ENCODE results near the gene EDN2. TPM values are rescaled to one million over a fixed set of nuclear protein-coding genes. Genes with fewer than 3 reads are reported as not detected.

Gene EDN2
- polyA plus RNA-seq, 2 donors: 6.9 to 32.1 TPM

- no peaks in the 10 kb centered on the region for H3K9me3 ChIP-seq (ENCODE audit: control insufficient read depth in 2 of 2, insufficient read depth in 1 of 2, low read depth in 1 of 2, low read length in 1 of 2)
- 53 to 61% methylated on average over 4 of the region's 4 CpGs for WGBS, 2 donors
- peaks cover 0 to 8% of the 10 kb centered on the region in 2 donors for H3K4me1 ChIP-seq (ENCODE audit: control insufficient read depth in 2 of 2, insufficient read depth in 2 of 2, low read length in 1 of 2)
- H3K36me3 ChIP-seq (ENCODE audit: control insufficient read depth in 2 of 2, insufficient read depth in 2 of 2, low read length in 1 of 2): no peaks in the 10 kb centered on the region
- no peaks in the 10 kb centered on the region for H3K27me3 ChIP-seq (ENCODE audit: control insufficient read depth in 1 of 2, insufficient read depth in 2 of 2, low read length in 2 of 2)
- no peak overlapping the region for H3K27ac ChIP-seq (ENCODE audit: low read depth in 2 of 2, low read length in 1 of 2)
- H3K4me3 ChIP-seq (ENCODE audit: low read depth in 1 of 2, low read length in 2 of 2): no peak overlapping the region
Observed at GRCh38 chr1:41461790-41462679, 22.4 kb downstream of the EDN2 start.

- Histone ChIP-seq H3K27ac (ENCODE audit: low read depth in 2 of 2, low read length in 1 of 2) (no peak overlapping the region), H3K4me3 (ENCODE audit: low read depth in 1 of 2, low read length in 2 of 2) (no peak overlapping the region), H3K4me1 (ENCODE audit: control insufficient read depth in 2 of 2, insufficient read depth in 2 of 2, low read length in 1 of 2) (no peaks in the 10 kb centered on the region), H3K27me3 (ENCODE audit: control insufficient read depth in 1 of 2, insufficient read depth in 2 of 2, low read length in 2 of 2) (no peaks in the 10 kb centered on the region), H3K36me3 (ENCODE audit: control insufficient read depth in 2 of 2, insufficient read depth in 2 of 2, low read length in 1 of 2) (no peaks in the 10 kb centered on the region), H3K9me3 (ENCODE audit: control insufficient read depth in 2 of 2, insufficient read depth in 1 of 2, low read depth in 1 of 2, low read length in 1 of 2) (no peaks in the 10 kb centered on the region)
- 78 to 83% methylated on average over 10 of the region's 10 CpGs for WGBS, 2 donors
Observed at GRCh38 chr1:41456847-41457540, 27.5 kb downstream of the EDN2 start.

DNA sequence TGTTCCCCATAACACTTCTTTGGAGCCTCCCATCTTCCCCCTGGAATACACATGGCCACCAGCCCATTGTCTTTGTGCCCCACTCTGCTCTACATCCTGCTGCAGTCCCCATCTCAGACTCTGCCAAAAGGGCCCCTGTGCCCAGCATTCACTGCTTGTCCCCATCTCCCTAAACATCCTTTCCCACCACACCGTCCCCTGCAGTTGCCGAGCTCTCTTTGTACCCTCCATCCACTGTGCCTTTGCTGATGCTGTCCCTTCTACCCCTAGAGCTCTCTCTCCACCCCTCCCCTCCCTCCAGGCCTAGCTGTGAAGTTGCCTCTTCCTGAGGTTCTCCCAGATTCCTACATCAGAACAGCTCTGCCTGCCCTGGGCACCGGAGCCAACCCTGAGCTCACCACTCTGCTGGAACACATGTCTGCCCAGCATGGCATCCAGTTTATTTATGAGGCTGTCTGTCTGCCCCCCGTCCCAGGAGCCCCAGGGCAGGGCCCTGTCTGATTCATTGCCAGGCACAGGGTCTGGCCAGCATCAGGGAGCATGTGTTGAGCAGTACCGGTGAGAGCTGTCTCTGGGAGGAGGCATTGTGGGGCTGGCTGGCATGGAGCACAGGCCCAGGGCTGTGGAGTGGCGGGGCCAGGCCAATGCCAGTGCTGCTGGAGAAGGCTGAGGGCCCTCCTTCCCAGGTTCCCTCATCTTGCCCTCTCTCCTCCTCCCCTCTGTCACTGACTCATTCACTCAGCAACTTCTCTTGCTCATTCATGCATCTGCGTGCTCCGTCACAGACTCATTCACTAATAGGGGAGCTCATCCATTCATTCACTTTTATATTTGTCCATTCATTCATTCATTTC is 28.8 kb downstream of the EDN2 start:
- Histone ChIP-seq H3K27ac (ENCODE audit: low read depth in 2 of 2, low read length in 1 of 2) (no peak overlapping the region), H3K4me1 (ENCODE audit: control insufficient read depth in 2 of 2, insufficient read depth in 2 of 2, low read length in 1 of 2) (no peaks in the 10 kb centered on the region), H3K36me3 (ENCODE audit: control insufficient read depth in 2 of 2, insufficient read depth in 2 of 2, low read length in 1 of 2) (no peaks in the 10 kb centered on the region), H3K27me3 (ENCODE audit: control insufficient read depth in 1 of 2, insufficient read depth in 2 of 2, low read length in 2 of 2) (no peaks in the 10 kb centered on the region), H3K4me3 (ENCODE audit: low read depth in 1 of 2, low read length in 2 of 2) (no peak overlapping the region), H3K9me3 (ENCODE audit: control insufficient read depth in 2 of 2, insufficient read depth in 1 of 2, low read depth in 1 of 2, low read length in 1 of 2) (no peaks in the 10 kb centered on the region)
- WGBS, 2 donors: 60 to 75% methylated on average over 8 of the region's 8 CpGs

DNA sequence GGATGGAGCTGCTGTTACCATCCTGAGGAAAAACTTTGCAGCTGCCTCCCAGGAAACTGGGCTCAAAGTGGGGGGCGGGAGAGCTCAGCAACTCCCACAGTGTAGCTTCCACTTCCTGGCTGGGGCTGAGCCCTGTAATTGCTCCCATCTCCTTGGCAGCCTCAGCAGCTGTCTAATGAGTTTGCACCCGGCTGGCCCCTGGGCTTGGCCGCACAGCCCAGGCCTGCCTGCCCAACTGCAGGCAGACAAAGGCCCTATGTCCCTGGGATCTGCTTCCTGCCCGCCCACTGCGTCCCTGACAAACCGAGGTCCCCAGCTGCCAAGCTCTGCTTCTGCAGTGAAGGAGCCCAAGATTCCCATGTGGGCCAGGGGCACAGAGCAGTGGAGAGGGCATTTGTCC is 30.1 kb downstream of the EDN2 start:
- no peaks in the 10 kb centered on the region for H3K36me3 ChIP-seq (ENCODE audit: control insufficient read depth in 2 of 2, insufficient read depth in 2 of 2, low read length in 1 of 2)
- no peaks in the 10 kb centered on the region for H3K27me3 ChIP-seq (ENCODE audit: control insufficient read depth in 1 of 2, insufficient read depth in 2 of 2, low read length in 2 of 2)
- no peak overlapping the region for H3K4me3 ChIP-seq (ENCODE audit: low read depth in 1 of 2, low read length in 2 of 2)
- no peaks in the 10 kb centered on the region for H3K9me3 ChIP-seq (ENCODE audit: control insufficient read depth in 2 of 2, insufficient read depth in 1 of 2, low read depth in 1 of 2, low read length in 1 of 2)
- H3K4me1 ChIP-seq (ENCODE audit: control insufficient read depth in 2 of 2, insufficient read depth in 2 of 2, low read length in 1 of 2): peaks cover 0 to 2% of the 10 kb centered on the region in 2 donors
- no peak overlapping the region for H3K27ac ChIP-seq (ENCODE audit: low read depth in 2 of 2, low read length in 1 of 2)
- 68 to 78% methylated on average over 6 of the region's 6 CpGs for WGBS, 2 donors

- Histone ChIP-seq H3K4me3 (ENCODE audit: low read depth in 1 of 2, low read length in 2 of 2) (no peak overlapping the region), H3K27me3 (ENCODE audit: control insufficient read depth in 1 of 2, insufficient read depth in 2 of 2, low read length in 2 of 2) (no peaks in the 10 kb centered on the region), H3K27ac (ENCODE audit: low read depth in 2 of 2, low read length in 1 of 2) (no peak overlapping the region), H3K4me1 (ENCODE audit: control insufficient read depth in 2 of 2, insufficient read depth in 2 of 2, low read length in 1 of 2) (peaks cover 4 to 10% of the 10 kb centered on the region in 2 donors), H3K9me3 (ENCODE audit: control insufficient read depth in 2 of 2, insufficient read depth in 1 of 2, low read depth in 1 of 2, low read length in 1 of 2) (no peaks in the 10 kb centered on the region), H3K36me3 (ENCODE audit: control insufficient read depth in 2 of 2, insufficient read depth in 2 of 2, low read length in 1 of 2) (no peaks in the 10 kb centered on the region)
- 84 to 97% methylated on average over 11 of the region's 11 CpGs for WGBS, 2 donors
Observed at GRCh38 chr1:41452704-41453290, 31.7 kb downstream of the EDN2 start.

DNA sequence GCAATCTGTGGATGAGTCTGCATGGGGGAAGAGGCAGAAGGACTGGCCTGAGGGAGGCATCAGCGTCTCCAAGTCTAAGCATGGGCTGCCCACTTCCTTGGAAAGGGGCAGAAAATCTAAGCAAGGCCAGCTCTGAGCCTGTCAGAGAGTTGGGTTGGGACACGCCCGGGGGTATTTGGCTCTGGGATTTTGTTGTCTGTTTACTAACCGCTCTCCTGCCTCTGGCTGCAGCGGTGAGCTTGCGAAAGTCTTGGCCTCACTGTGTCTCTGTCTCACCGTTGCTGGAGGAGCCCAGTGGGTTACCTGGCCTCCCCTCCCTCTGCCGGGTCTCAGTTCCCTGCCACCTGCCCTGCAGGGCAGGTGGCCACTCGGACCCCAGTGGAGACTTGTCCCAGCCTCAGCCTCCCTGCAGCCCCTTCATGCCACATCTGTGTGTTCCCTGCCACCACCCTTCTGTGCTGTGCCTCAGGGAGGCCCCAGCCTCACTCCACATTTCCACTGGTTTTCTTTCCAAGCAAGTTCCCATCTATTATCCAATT is 33.7 kb downstream of the EDN2 start:
- Histone ChIP-seq H3K27ac (ENCODE audit: low read depth in 2 of 2, low read length in 1 of 2) (no peak overlapping the region), H3K36me3 (ENCODE audit: control insufficient read depth in 2 of 2, insufficient read depth in 2 of 2, low read length in 1 of 2) (no peaks in the 10 kb centered on the region), H3K27me3 (ENCODE audit: control insufficient read depth in 1 of 2, insufficient read depth in 2 of 2, low read length in 2 of 2) (no peaks in the 10 kb centered on the region), H3K9me3 (ENCODE audit: control insufficient read depth in 2 of 2, insufficient read depth in 1 of 2, low read depth in 1 of 2, low read length in 1 of 2) (no peaks in the 10 kb centered on the region), H3K4me3 (ENCODE audit: low read depth in 1 of 2, low read length in 2 of 2) (no peak overlapping the region), H3K4me1 (ENCODE audit: control insufficient read depth in 2 of 2, insufficient read depth in 2 of 2, low read length in 1 of 2) (peaks cover 4 to 11% of the 10 kb centered on the region in 2 donors)
- 64 to 76% methylated on average over 9 of the region's 9 CpGs for WGBS, 2 donors

DNA sequence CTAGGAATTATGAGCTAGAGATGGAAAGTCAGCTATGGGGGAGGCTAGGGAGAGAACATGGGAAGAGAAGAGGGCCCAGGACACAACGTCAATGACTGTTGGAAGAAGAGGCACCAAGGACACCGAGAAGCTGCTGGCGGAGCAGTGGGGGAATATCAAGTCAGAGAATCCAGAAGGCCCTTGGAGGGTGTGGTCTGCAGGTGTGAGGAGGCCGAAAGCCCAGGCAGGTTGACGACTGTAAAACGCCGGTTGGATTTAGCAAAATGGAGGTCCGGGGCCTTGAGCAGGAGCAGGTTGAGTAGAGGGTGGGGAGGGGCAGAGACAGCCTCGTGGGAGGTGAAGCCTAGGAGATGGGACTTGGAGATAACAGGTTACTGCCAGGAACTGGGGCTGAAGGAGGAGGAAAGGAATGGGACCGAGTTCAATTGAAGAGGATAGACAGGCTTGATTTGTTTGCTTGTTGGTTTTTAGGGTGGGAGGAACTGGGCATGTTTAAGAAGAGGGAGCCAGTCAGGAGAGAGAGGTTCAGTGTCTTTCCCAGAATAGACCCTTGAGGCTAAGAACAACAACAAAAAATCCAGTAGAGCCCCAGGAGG is 35.1 kb downstream of the EDN2 start:
- no peak overlapping the region for H3K4me3 ChIP-seq (ENCODE audit: low read depth in 1 of 2, low read length in 2 of 2)
- no peaks in the 10 kb centered on the region for H3K27me3 ChIP-seq (ENCODE audit: control insufficient read depth in 1 of 2, insufficient read depth in 2 of 2, low read length in 2 of 2)
- no peaks in the 10 kb centered on the region for H3K36me3 ChIP-seq (ENCODE audit: control insufficient read depth in 2 of 2, insufficient read depth in 2 of 2, low read length in 1 of 2)
- WGBS, 2 donors: 56 to 68% methylated on average over 10 of the region's 10 CpGs
- H3K9me3 ChIP-seq (ENCODE audit: control insufficient read depth in 2 of 2, insufficient read depth in 1 of 2, low read depth in 1 of 2, low read length in 1 of 2): peaks cover 0 to 4% of the 10 kb centered on the region in 2 donors
- H3K4me1 ChIP-seq (ENCODE audit: control insufficient read depth in 2 of 2, insufficient read depth in 2 of 2, low read length in 1 of 2): peaks cover 4 to 11% of the 10 kb centered on the region in 2 donors
- no peak overlapping the region for H3K27ac ChIP-seq (ENCODE audit: low read depth in 2 of 2, low read length in 1 of 2)

DNA sequence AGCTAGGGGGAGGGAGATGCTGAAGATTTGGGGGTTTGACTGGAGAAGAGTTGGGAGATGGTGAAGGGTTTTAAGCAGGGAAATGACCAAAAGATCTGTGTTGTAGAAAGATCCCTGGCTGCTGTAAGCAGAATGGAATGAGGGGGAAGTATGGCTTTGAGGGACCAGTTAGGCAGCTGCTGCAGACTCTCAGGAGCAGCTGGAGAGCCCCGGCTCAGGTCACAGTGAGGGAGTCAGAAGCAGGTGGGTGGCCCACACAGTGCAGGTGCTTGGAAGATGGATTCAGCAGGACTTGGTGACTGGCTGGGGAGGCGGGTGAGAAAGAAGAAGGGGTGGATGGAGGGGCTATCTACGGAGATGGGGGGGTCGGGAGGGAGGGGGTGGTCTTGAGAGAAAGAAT is 35.7 kb downstream of the EDN2 start:
- Histone ChIP-seq H3K4me1 (ENCODE audit: control insufficient read depth in 2 of 2, insufficient read depth in 2 of 2, low read length in 1 of 2) (peaks cover 4 to 11% of the 10 kb centered on the region in 2 donors), H3K9me3 (ENCODE audit: control insufficient read depth in 2 of 2, insufficient read depth in 1 of 2, low read depth in 1 of 2, low read length in 1 of 2) (peaks cover 0 to 7% of the 10 kb centered on the region in 2 donors), H3K4me3 (ENCODE audit: low read depth in 1 of 2, low read length in 2 of 2) (no peak overlapping the region), H3K36me3 (ENCODE audit: control insufficient read depth in 2 of 2, insufficient read depth in 2 of 2, low read length in 1 of 2) (no peaks in the 10 kb centered on the region), H3K27ac (ENCODE audit: low read depth in 2 of 2, low read length in 1 of 2) (no peak overlapping the region), H3K27me3 (ENCODE audit: control insufficient read depth in 1 of 2, insufficient read depth in 2 of 2, low read length in 2 of 2) (no peaks in the 10 kb centered on the region)
- WGBS, 2 donors: 65 to 76% methylated on average over 4 of the region's 4 CpGs
